ENCODE results near the gene RFX8.

GRCh38 chr2:101415220-101415619, 59.7 kb downstream of the RFX8 start:
- TF ChIP-seq POLR2A (IDR thresholded peaks at IDR 0.05; ENCODE audit: low read length): no peak
- no peak for TF ChIP-seq CEBPB (IDR thresholded peaks at IDR 0.05)
- no peak for TF ChIP-seq CTCF (IDR thresholded peaks at IDR 0.05)
- TF ChIP-seq HOXA7 (CRISPR knock-in tag; IDR thresholded peaks at IDR 0.05): no peak
- no peak for TF ChIP-seq RCOR1 (IDR thresholded peaks at IDR 0.05; ENCODE audit: low read depth, low read length)
- TF ChIP-seq CBX8 (IDR thresholded peaks at IDR 0.05): no peak
- TF ChIP-seq, protein P1, sequence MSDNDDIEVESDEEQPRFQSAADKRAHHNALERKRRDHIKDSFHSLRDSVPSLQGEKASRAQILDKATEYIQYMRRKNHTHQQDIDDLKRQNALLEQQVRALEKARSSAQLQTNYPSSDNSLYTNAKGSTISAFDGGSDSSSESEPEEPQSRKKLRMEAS (IDR thresholded peaks at IDR 0.05): no peak
- no peak for TF ChIP-seq NPAS2 (CRISPR knock-in tag; IDR thresholded peaks at IDR 0.05; ENCODE audit: borderline replicate concordance)
- TF ChIP-seq EHMT2 (IDR thresholded peaks at IDR 0.05; ENCODE audit: low read depth): no peak
- TF ChIP-seq NR3C1 (IDR thresholded peaks at IDR 0.05): no peak
